B cell (primary cell): ENCODE results near the gene GPR62. TPM values are rescaled to one million over a fixed set of nuclear protein-coding genes. Genes with fewer than 3 reads are reported as not detected.

Source experiments
- ATAC-seq: fragments of 200-7000 bp; cut with Tn5 transposase; one replicate; pipeline ENCODE4 v1.10.0; 2021; ENCODE audit warnings: low read depth, mild to moderate bottlenecking, moderate number of reproducible peaks, moderate library complexity
- CTCF ChIA-PET: fragments of 350-600 bp; sonication (Branson Sonifier 250); formaldehyde crosslinking; loops from one replicate; lab custom pipeline; 2021; ENCODE audit warnings: antibody characterized with exemption, inconsistent platforms; lab: Charles Lee
- POLR2A ChIA-PET: fragments of 350-600 bp; sonication (Branson Sonifier 250); formaldehyde crosslinking; loops from one replicate; lab custom pipeline; 2021; ENCODE audit warnings: antibody characterized with exemption; lab: Charles Lee
- DNase-seq: peaks from one replicate; pipeline ENCODE4 v3.0.0; 2013
- H2AFZ ChIP-seq: 2 replicates; pipeline ENCODE4 v1.6.1; 2012; ENCODE audit warnings: mild to moderate bottlenecking, low read depth, low read length; ENCODE audit not compliant: insufficient read depth, poor library complexity, severe bottlenecking
- H3K27ac ChIP-seq, 2 donors: 1 replicate in 1 of 2; 2 replicates in 1 of 2; pipeline ENCODE4 v1.5.1; 2012 to 2013; ENCODE audit warnings: low read length in 2 of 2, mild to moderate bottlenecking in 2 of 2, moderate library complexity in 1 of 2
- H3K27me3 ChIP-seq, 4 experiments: fragments of 200-600 bp in 1 of 4; sonication (generic) in 1 of 4; replicated peaks in 1 of 4; 1 replicate in 2 of 4; 2 replicates in 2 of 4; pipeline versions ENCODE4 v1.6.1 to v1.7.0; 2013 to 2016; ENCODE audit warnings: low read length in 3 of 4, mild to moderate bottlenecking in 2 of 4, mixed read lengths in 1 of 4, moderate library complexity in 1 of 4; ENCODE audit not compliant: insufficient read depth in 4 of 4, control insufficient read depth in 3 of 4; ENCODE audit errors: control extremely low read depth in 1 of 4
- H3K36me3 ChIP-seq, 2 experiments: replicated peaks in 1 of 2; 1 replicate in 1 of 2; 2 replicates in 1 of 2; pipeline versions ENCODE4 v1.6.1 to v1.7.1; 2013; ENCODE audit warnings: low read length in 1 of 2; ENCODE audit not compliant: insufficient read depth in 2 of 2, control insufficient read depth in 1 of 2; ENCODE audit errors: control extremely low read depth in 1 of 2, extremely low read depth in 1 of 2
- H3K4me1 ChIP-seq, 2 donors: fragments of 200-600 bp in 1 of 2; sonication (generic) in 1 of 2; 1 replicate in 1 of 2; 2 replicates in 1 of 2; pipeline versions ENCODE4 v1.5.1 to v1.6.1; 2013 to 2017; ENCODE audit warnings: low read length in 2 of 2; ENCODE audit not compliant: control insufficient read depth in 2 of 2, insufficient read depth in 2 of 2
- H3K4me2 ChIP-seq: replicated peaks from 2 replicates; pipeline ENCODE3; 2012; ENCODE audit warnings: mild to moderate bottlenecking, low read depth, low read length; ENCODE audit not compliant: poor library complexity, severe bottlenecking
- H3K4me3 ChIP-seq, 5 experiments: fragments of 200-600 bp in 1 of 5; sonication (generic) in 1 of 5; 1 replicate in 3 of 5; 2 replicates in 2 of 5; pipeline versions ENCODE4 v1.5.1 to v1.7.0; 2011 to 2016; ENCODE audit warnings: low read length in 4 of 5, mild to moderate bottlenecking in 4 of 5, low read depth in 2 of 5, control low read depth in 1 of 5, moderate library complexity in 1 of 5; ENCODE audit not compliant: insufficient read depth in 1 of 5; ENCODE audit errors: control extremely low read depth in 1 of 5, extremely low read depth in 1 of 5
- H3K79me2 ChIP-seq: fragments of 200-600 bp; sonication (generic); one replicate; pipeline ENCODE4 v1.6.0; 2016; ENCODE audit warnings: low read length; ENCODE audit not compliant: control insufficient read depth, insufficient read depth
- H3K9ac ChIP-seq: fragments of 200-600 bp; sonication (generic); 2 replicates; pipeline ENCODE4 v1.6.1; 2017; ENCODE audit warnings: mild to moderate bottlenecking, low read length, moderate library complexity
- H3K9me3 ChIP-seq, 3 donors: one replicate each; pipeline versions ENCODE4 v1.6.1 to v1.7.1; 2013; ENCODE audit warnings: low read length in 2 of 3; ENCODE audit not compliant: control insufficient read depth in 2 of 3, insufficient read depth in 1 of 3; ENCODE audit errors: control extremely low read depth in 1 of 3
- H4K20me1 ChIP-seq: 2 replicates; pipeline ENCODE4 v1.6.0; 2012; ENCODE audit warnings: mild to moderate bottlenecking, low read length; ENCODE audit not compliant: insufficient read depth, control insufficient read depth, poor library complexity, severe bottlenecking
- H3K27ac Mint-ChIP-seq: one replicate; pipeline ENCODE4 v1.8.0; 2021; ENCODE audit warnings: mixed read lengths
- H3K27me3 Mint-ChIP-seq: one replicate; pipeline ENCODE4 v1.8.0; 2021; ENCODE audit warnings: mixed read lengths
- H3K4me1 Mint-ChIP-seq: one replicate; pipeline ENCODE4 v1.8.0; 2021; ENCODE audit warnings: mixed read lengths
- H3K4me3 Mint-ChIP-seq: one replicate; pipeline ENCODE4 v1.8.0; 2021; ENCODE audit warnings: mixed read lengths
- H3K9me3 Mint-ChIP-seq: one replicate; pipeline ENCODE4 v1.8.0; 2022; ENCODE audit warnings: mixed read lengths; ENCODE audit not compliant: insufficient read depth
- EZH2 ChIP-seq: IDR thresholded peaks from 2 replicates; pipeline ENCODE4 v1.6.1; 2012; ENCODE audit warnings: borderline replicate concordance, low read depth, mild to moderate bottlenecking, moderate library complexity, low read length; ENCODE audit not compliant: insufficient read depth, poor library complexity, severe bottlenecking
- WGBS: methylation state at CpG from one replicate; pipeline ENCODE4 v1.1.5; 2013; ENCODE audit warnings: missing lambda C conversion rate; ENCODE audit not compliant: insufficient coverage; 5-methylcytosine and 5-hydroxymethylcytosine counted together
- intact Hi-C: fragments of 100-400 bp; cut with micrococcal nuclease; formaldehyde crosslinking; loops from one replicate; pipeline ENCODE4 v1.10.0; 2022
- polyA plus RNA-seq: library from polyadenylated mRNA; depleted of rRNA; stranded (reverse); fragments of >200 nt; gene quantifications from 2 replicates; pipeline ENCODE4 v1.2.3, GENCODE V29; 2012
- total RNA-seq, 2 donors: library from RNA; stranded (reverse); fragments of 120-200 nt in 1 of 2; gene quantifications; 1 replicate in 1 of 2; 2 replicates in 1 of 2; pipeline versions ENCODE4 v1.2.3 to v1.2.4, GENCODE V29; 2013 to 2022
- TF ChIP-seq, protein P1 (sequence below): fragments of 200-600 bp; IDR thresholded peaks from one replicate; pipeline ENCODE4 v1.8.0; 2022; ENCODE audit warnings: antibody characterized with exemption, mild to moderate bottlenecking

GPR62 gene
- total and polyA plus RNA-seq, 2 donors (not counting 1 experiment from before 2014, with no cell fraction given), result not detected

DNA sequence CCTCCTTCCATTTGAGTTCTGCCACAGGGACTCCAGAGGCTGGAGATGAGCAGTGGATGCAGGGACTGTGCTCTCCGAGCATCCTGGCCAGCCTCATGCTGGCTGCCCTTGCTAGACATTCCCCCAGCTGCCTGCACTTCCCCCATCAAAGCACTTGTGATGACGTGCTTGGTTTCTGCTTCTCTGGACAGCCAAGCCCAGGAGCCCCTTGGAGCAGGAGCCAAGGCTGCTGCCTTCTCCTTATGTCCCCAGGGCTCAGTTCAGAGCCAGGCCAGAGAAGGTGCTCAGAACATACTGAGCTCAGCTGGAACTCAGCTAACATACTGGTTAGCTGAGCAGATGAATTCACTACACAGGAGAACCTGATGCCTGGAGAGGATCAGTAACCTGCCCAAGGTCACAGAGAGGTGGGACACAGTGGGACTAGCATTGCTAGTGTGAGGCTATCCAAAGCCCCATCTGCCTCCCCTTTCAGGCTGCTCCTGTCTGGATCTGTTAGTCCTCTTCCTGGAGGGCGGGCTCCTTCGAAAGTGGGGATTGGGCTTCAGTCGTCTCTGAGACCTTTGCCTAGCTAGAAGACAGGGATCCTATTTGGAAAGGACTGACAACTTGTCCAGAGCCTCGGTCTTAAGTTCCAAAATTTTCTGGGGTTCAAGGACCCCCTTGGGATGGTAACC lies 7.8 kb downstream of the GPR62 start:
- intact Hi-C loops, result no loop called here
- H4K20me1 ChIP-seq, result no peaks in the 10 kb centered on the region
- H3K79me2 ChIP-seq, result peaks cover 4% of the 10 kb centered on the region
- H3K36me3 ChIP-seq, result no peaks in the 10 kb centered on the region
- no peak for DNase-seq
- Mint-ChIP-seq H3K4me3 (no peak overlapping the region), H3K9me3 (no peaks in the 10 kb centered on the region), H3K4me1 (peaks cover 8% of the 10 kb centered on the region), H3K27me3 (no peaks in the 10 kb centered on the region), H3K27ac (no peak overlapping the region)
- H3K4me1 ChIP-seq, result peaks cover 6 to 13% of the 10 kb centered on the region in 2 donors
- no peak overlapping the region for H2AFZ ChIP-seq
- H3K4me2 ChIP-seq, result no peak overlapping the region
- no peak overlapping the region for H3K9ac ChIP-seq
- no peaks in the 10 kb centered on the region for H3K27me3 ChIP-seq
- H3K9me3 ChIP-seq, result no peaks in the 10 kb centered on the region
- POLR2A ChIA-PET, result no interaction called here
- ATAC-seq, result no peak
- H3K27ac ChIP-seq, result no peak overlapping the region
- CTCF ChIA-PET, result interaction anchor here (0.6 to 1.7 kb wide), 4 partner anchors 8 to 29 kb away, joined by 3 to 6 read pairs (median 3); partner anchors contain the start of genes ABHD14B and PARP3
- H3K4me3 ChIP-seq, result no peak overlapping the region
- WGBS, result 85% methylated on average over 6 of the region's 6 CpGs
- TF ChIP-seq, protein P1, sequence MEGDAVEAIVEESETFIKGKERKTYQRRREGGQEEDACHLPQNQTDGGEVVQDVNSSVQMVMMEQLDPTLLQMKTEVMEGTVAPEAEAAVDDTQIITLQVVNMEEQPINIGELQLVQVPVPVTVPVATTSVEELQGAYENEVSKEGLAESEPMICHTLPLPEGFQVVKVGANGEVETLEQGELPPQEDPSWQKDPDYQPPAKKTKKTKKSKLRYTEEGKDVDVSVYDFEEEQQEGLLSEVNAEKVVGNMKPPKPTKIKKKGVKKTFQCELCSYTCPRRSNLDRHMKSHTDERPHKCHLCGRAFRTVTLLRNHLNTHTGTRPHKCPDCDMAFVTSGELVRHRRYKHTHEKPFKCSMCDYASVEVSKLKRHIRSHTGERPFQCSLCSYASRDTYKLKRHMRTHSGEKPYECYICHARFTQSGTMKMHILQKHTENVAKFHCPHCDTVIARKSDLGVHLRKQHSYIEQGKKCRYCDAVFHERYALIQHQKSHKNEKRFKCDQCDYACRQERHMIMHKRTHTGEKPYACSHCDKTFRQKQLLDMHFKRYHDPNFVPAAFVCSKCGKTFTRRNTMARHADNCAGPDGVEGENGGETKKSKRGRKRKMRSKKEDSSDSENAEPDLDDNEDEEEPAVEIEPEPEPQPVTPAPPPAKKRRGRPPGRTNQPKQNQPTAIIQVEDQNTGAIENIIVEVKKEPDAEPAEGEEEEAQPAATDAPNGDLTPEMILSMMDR, result no peak
- no peak for TF ChIP-seq EZH2

DNA sequence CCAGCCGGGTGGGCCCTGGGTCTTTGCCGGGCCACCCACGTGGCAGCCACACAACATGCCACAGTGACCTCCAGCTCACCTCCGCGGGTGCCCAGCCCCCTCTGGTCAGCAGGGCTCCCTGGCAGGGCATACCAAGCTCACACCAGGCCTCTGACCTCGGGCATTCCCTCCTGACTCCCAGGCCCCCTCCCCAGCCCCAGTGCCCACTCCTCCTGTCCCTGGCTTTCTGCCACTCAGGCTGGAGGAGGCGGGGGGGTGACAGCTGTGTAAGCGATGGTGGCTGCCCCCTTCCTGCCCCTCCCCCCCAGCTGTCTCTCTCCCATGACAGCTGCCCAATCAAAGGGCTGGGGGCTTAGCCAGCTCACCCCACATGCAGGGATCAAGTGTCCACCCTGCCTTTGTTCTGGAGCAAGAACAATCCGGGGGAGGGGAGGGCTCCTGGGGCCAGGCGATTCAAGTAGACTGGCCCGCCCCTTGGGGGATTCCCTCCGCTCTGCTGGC lies 8.8 kb downstream of the GPR62 start:
- ChIA-PET POLR2A (no interaction called here), CTCF (interaction anchor here (1.7 kb wide), 1 partner anchor 21 kb away, joined by 6 read pairs; the partner anchor contains the start of gene PARP3)
- no peak overlapping the region for H3K27ac ChIP-seq
- intact Hi-C loops, result no loop called here
- ATAC-seq (no peak), DNase-seq (no peak)
- peaks cover 6 to 20% of the 10 kb centered on the region in 2 donors for H3K4me1 ChIP-seq
- H3K9ac ChIP-seq, result no peak overlapping the region
- H4K20me1 ChIP-seq, result no peaks in the 10 kb centered on the region
- peaks cover 18% of the 10 kb centered on the region for H3K4me1 Mint-ChIP-seq
- H3K4me2 ChIP-seq, result no peak overlapping the region
- H3K27me3 Mint-ChIP-seq, result no peaks in the 10 kb centered on the region
- WGBS, result 87% methylated on average over 10 of the region's 12 CpGs
- no peak overlapping the region for H2AFZ ChIP-seq
- no peak overlapping the region for H3K4me3 Mint-ChIP-seq
- H3K9me3 Mint-ChIP-seq, result no peaks in the 10 kb centered on the region
- no peaks in the 10 kb centered on the region for H3K27me3 ChIP-seq
- H3K36me3 ChIP-seq, result no peaks in the 10 kb centered on the region
- H3K9me3 ChIP-seq, result no peaks in the 10 kb centered on the region
- H3K27ac Mint-ChIP-seq, result no peak overlapping the region
- H3K79me2 ChIP-seq, result peaks cover 4% of the 10 kb centered on the region
- TF ChIP-seq EZH2, result no peak
- TF ChIP-seq, protein P1, result no peak
- H3K4me3 ChIP-seq, result no peak overlapping the region
